ENCODE measurements around the gene RBM4B.

Gene RBM4B

GRCh38 chr11:66659763-66660162 lies 17.9 kb downstream of the RBM4B start:
- no peak overlapping the region for H3K4me3 ChIP-seq (ENCODE audit: control insufficient read depth, low read depth, low read length)
- DNase-seq (ENCODE audit: low read depth) = no peak
- TF ChIP-seq CTCF (IDR thresholded peaks at IDR 0.05; ENCODE audit: control insufficient read depth, insufficient read depth, low read depth, low read length, missing control alignments) = no peak

- H3K4me3 ChIP-seq (ENCODE audit: control insufficient read depth, low read depth, low read length) = no peak overlapping the region
- TF ChIP-seq CTCF (IDR thresholded peaks at IDR 0.05; ENCODE audit: control insufficient read depth, insufficient read depth, low read depth, low read length, missing control alignments) = no peak
- no peak for DNase-seq (ENCODE audit: low read depth)
Measured at GRCh38 chr11:66653123-66653522, 24.6 kb downstream of the RBM4B start.

GRCh38 chr11:66652651-66653050 lies 25.0 kb downstream of the RBM4B start:
- no peak overlapping the region for H3K4me3 ChIP-seq (ENCODE audit: control insufficient read depth, low read depth, low read length)
- no peak for DNase-seq (ENCODE audit: low read depth)
- TF ChIP-seq CTCF (IDR thresholded peaks at IDR 0.05; ENCODE audit: control insufficient read depth, insufficient read depth, low read depth, low read length, missing control alignments) = no peak

GRCh38 chr11:66651016-66651415 lies 26.7 kb downstream of the RBM4B start:
- no peak overlapping the region for H3K4me3 ChIP-seq (ENCODE audit: control insufficient read depth, low read depth, low read length)
- TF ChIP-seq CTCF (IDR thresholded peaks at IDR 0.05; ENCODE audit: control insufficient read depth, insufficient read depth, low read depth, low read length, missing control alignments) = no peak
- no peak for DNase-seq (ENCODE audit: low read depth)

GRCh38 chr11:66649903-66650302 lies 27.8 kb downstream of the RBM4B start:
- no peak for TF ChIP-seq CTCF (IDR thresholded peaks at IDR 0.05; ENCODE audit: control insufficient read depth, insufficient read depth, low read depth, low read length, missing control alignments)
- no peak overlapping the region for H3K4me3 ChIP-seq (ENCODE audit: control insufficient read depth, low read depth, low read length)
- DNase-seq (ENCODE audit: low read depth) = no peak

GRCh38 chr11:66646828-66647227 lies 30.9 kb downstream of the RBM4B start:
- TF ChIP-seq CTCF (IDR thresholded peaks at IDR 0.05; ENCODE audit: control insufficient read depth, insufficient read depth, low read depth, low read length, missing control alignments) = no peak
- no peak for DNase-seq (ENCODE audit: low read depth)
- H3K4me3 ChIP-seq (ENCODE audit: control insufficient read depth, low read depth, low read length) = no peak overlapping the region
